ENCODE data around the gene RBMS1. TPM values are rescaled to one million over a fixed set of nuclear protein-coding genes. Genes with fewer than 3 reads are reported as not detected.

Gene RBMS1
- total and polyA plus RNA-seq, 2 donors: 39.8 to 53.7 TPM

DNA sequence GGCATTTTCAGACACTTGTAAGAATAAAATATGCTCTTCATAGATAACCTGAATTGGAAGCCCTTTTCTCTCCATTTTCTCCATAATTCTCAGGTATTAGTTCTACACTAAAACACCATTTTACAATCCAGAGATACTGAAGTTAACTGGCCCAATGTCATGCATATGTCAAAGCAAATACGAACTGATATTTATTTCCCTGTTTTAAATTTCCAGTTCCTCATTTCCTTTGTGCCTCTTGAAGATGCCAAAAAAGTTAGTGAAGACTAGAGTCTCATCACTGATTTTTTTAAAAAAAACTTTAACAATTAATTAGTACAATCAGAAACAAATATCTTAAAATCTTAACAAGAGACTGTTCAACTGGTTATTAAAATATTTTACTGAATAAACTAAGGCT, 240.7 kb downstream of the RBMS1 start:
- no peaks in the 10 kb centered on the region for H3K27me3 ChIP-seq (ENCODE audit: control insufficient read depth in 2 of 2, insufficient read depth in 1 of 2, low read length in 1 of 2)
- no peaks in the 10 kb centered on the region for H3K9me3 ChIP-seq (ENCODE audit: control insufficient read depth in 2 of 2, insufficient read depth in 1 of 2, low read length in 1 of 2)
- H3K27ac ChIP-seq (ENCODE audit: low read depth in 1 of 2, low read length in 1 of 2): no peak overlapping the region
- no peak for DNase-seq (ENCODE audit: low read depth in 6 of 9, low spot score in 9 of 9)
- H3K36me3 ChIP-seq (ENCODE audit: control insufficient read depth in 2 of 2, insufficient read depth in 2 of 2, low read length in 1 of 2): no peaks in the 10 kb centered on the region
- WGBS: 69% methylated on average over 1 of the region's 1 CpG
- no peak overlapping the region for H3K4me3 ChIP-seq (ENCODE audit: low read length in 2 of 2)
- no peaks in the 10 kb centered on the region for H3K4me1 ChIP-seq (ENCODE audit: control insufficient read depth in 2 of 2, insufficient read depth in 2 of 2, low read length in 2 of 2)

DNA sequence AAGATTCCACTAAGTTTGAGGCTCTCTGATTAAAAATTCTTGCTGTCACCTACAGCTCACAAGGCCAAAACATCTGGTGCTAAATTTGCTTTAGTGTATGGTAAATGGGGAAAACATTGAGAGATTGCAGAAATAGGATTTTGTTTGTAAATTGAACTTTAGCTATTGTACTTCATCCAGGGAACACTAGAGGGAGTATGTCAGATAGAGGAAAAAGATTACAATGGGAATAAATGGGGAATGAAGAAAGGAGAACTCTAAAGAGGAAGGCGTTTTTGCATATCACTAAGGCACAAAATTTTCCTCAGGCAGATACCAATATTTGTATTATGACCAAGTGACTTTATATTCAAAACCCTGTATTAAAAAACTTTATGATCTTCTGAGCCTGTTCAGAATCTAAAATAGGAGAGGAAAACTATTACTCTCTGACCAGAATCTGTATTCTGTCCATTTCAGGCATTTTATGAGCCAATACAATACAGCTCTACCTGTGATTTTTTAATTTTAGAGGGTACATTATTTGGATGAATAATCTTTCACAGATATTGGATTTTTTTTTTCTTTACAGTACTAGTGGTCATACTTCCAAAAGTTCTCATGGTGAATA, 241.2 kb downstream of the RBMS1 start:
- 9% methylated on average over 1 of the region's 1 CpG for WGBS
- peaks cover 0 to 3% of the 10 kb centered on the region in 2 donors for H3K4me1 ChIP-seq (ENCODE audit: control insufficient read depth in 2 of 2, insufficient read depth in 2 of 2, low read length in 2 of 2)
- no peaks in the 10 kb centered on the region for H3K36me3 ChIP-seq (ENCODE audit: control insufficient read depth in 2 of 2, insufficient read depth in 2 of 2, low read length in 1 of 2)
- H3K4me3 ChIP-seq (ENCODE audit: low read length in 2 of 2): no peak overlapping the region
- no peaks in the 10 kb centered on the region for H3K9me3 ChIP-seq (ENCODE audit: control insufficient read depth in 2 of 2, insufficient read depth in 1 of 2, low read length in 1 of 2)
- H3K27me3 ChIP-seq (ENCODE audit: control insufficient read depth in 2 of 2, insufficient read depth in 1 of 2, low read length in 1 of 2): no peaks in the 10 kb centered on the region
- no peak overlapping the region for H3K27ac ChIP-seq (ENCODE audit: low read depth in 1 of 2, low read length in 1 of 2)
- peak in 2 of 9 donors; percentile 18 to 43 for DNase-seq (ENCODE audit: low read depth in 6 of 9, low spot score in 9 of 9)

- no peaks in the 10 kb centered on the region for H3K27me3 ChIP-seq (ENCODE audit: control insufficient read depth in 2 of 2, insufficient read depth in 1 of 2, low read length in 1 of 2)
- DNase-seq (ENCODE audit: low read depth in 6 of 9, low spot score in 9 of 9): no peak
- no peaks in the 10 kb centered on the region for H3K36me3 ChIP-seq (ENCODE audit: control insufficient read depth in 2 of 2, insufficient read depth in 2 of 2, low read length in 1 of 2)
- no peaks in the 10 kb centered on the region for H3K9me3 ChIP-seq (ENCODE audit: control insufficient read depth in 2 of 2, insufficient read depth in 1 of 2, low read length in 1 of 2)
- H3K27ac ChIP-seq (ENCODE audit: low read depth in 1 of 2, low read length in 1 of 2): no peak overlapping the region
- peaks cover 0 to 3% of the 10 kb centered on the region in 2 donors for H3K4me1 ChIP-seq (ENCODE audit: control insufficient read depth in 2 of 2, insufficient read depth in 2 of 2, low read length in 2 of 2)
- H3K4me3 ChIP-seq (ENCODE audit: low read length in 2 of 2): no peak overlapping the region
Measured at GRCh38 chr2:160251569-160251968, 242.0 kb downstream of the RBMS1 start.

DNA sequence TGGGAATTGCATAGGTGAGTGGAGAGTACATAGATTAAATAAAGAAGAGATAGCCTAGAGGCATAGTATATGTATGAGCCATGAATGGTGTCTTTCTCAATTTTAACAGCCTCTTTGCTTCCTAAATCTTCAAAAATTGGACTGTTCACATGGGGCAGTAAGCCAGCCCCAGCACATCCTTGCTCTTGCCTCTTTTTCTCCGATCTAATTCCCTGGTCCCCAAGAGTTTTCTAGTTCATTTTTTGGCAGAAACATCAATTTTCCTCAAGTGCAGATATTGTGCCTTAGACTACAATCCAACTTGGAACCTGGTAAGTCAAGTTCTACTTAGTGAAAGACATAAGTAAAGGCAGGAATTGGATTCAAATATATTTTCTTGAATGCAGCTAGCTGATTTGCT, 243.7 kb downstream of the RBMS1 start:
- DNase-seq (ENCODE audit: low read depth in 6 of 9, low spot score in 9 of 9): no peak
- H3K27me3 ChIP-seq (ENCODE audit: control insufficient read depth in 2 of 2, insufficient read depth in 1 of 2, low read length in 1 of 2): no peaks in the 10 kb centered on the region
- no peaks in the 10 kb centered on the region for H3K36me3 ChIP-seq (ENCODE audit: control insufficient read depth in 2 of 2, insufficient read depth in 2 of 2, low read length in 1 of 2)
- H3K27ac ChIP-seq (ENCODE audit: low read depth in 1 of 2, low read length in 1 of 2): no peak overlapping the region
- no peaks in the 10 kb centered on the region for H3K9me3 ChIP-seq (ENCODE audit: control insufficient read depth in 2 of 2, insufficient read depth in 1 of 2, low read length in 1 of 2)
- H3K4me3 ChIP-seq (ENCODE audit: low read length in 2 of 2): no peak overlapping the region
- WGBS: 95% methylated on average over 1 of the region's 1 CpG
- H3K4me1 ChIP-seq (ENCODE audit: control insufficient read depth in 2 of 2, insufficient read depth in 2 of 2, low read length in 2 of 2): peaks cover 0 to 3% of the 10 kb centered on the region in 2 donors

DNA sequence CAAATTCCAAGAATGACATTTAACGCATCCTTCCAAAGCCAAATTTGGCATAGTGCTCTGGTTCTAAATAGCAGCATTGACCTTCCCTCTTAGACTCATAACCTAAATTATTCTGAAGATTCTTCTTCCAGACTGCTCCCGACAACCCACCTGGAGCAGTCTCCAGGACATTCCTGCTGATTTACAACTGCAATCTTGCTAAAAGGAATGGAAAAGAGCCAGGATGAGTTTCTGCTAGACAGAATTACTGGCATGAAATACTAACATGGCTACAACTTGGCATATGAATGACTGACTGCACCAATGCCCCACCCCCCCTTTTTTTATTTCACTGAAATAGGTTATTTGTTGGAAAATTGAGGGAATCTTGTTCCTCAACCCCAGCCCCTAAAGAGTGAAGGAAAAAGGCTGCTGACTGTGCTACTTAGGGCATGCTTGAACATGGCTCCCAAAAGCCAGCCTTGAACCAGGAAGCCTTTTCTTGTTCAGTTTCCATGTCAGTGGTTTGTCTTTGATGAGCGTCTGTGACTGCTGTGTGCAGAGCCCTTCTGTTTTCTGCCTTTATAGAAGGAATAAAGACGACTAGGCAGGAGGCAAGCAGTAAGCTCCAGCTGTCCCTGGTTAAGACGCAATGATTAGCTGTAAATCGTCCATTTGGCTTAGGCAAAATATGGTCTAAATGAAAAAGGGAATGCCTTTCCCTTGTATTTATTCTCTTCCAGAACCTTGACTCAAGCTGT, 246.1 kb downstream of the RBMS1 start:
- 88% methylated on average over 6 of the region's 6 CpGs for WGBS
- peak in 1 of 9 donors; percentile 16 for DNase-seq (ENCODE audit: low read depth in 6 of 9, low spot score in 9 of 9)
- Histone ChIP-seq H3K27ac (ENCODE audit: low read depth in 1 of 2, low read length in 1 of 2) (no peak overlapping the region), H3K9me3 (ENCODE audit: control insufficient read depth in 2 of 2, insufficient read depth in 1 of 2, low read length in 1 of 2) (no peaks in the 10 kb centered on the region), H3K4me3 (ENCODE audit: low read length in 2 of 2) (no peak overlapping the region), H3K36me3 (ENCODE audit: control insufficient read depth in 2 of 2, insufficient read depth in 2 of 2, low read length in 1 of 2) (no peaks in the 10 kb centered on the region), H3K4me1 (ENCODE audit: control insufficient read depth in 2 of 2, insufficient read depth in 2 of 2, low read length in 2 of 2) (peaks cover 0 to 3% of the 10 kb centered on the region in 2 donors), H3K27me3 (ENCODE audit: control insufficient read depth in 2 of 2, insufficient read depth in 1 of 2, low read length in 1 of 2) (no peaks in the 10 kb centered on the region)

GRCh38 chr2:160246356-160246755, 247.3 kb downstream of the RBMS1 start:
- no peak for DNase-seq (ENCODE audit: low read depth in 6 of 9, low spot score in 9 of 9)
- Histone ChIP-seq H3K27me3 (ENCODE audit: control insufficient read depth in 2 of 2, insufficient read depth in 1 of 2, low read length in 1 of 2) (no peaks in the 10 kb centered on the region), H3K9me3 (ENCODE audit: control insufficient read depth in 2 of 2, insufficient read depth in 1 of 2, low read length in 1 of 2) (no peaks in the 10 kb centered on the region), H3K36me3 (ENCODE audit: control insufficient read depth in 2 of 2, insufficient read depth in 2 of 2, low read length in 1 of 2) (no peaks in the 10 kb centered on the region), H3K27ac (ENCODE audit: low read depth in 1 of 2, low read length in 1 of 2) (no peak overlapping the region), H3K4me3 (ENCODE audit: low read length in 2 of 2) (no peak overlapping the region), H3K4me1 (ENCODE audit: control insufficient read depth in 2 of 2, insufficient read depth in 2 of 2, low read length in 2 of 2) (peaks cover 0 to 3% of the 10 kb centered on the region in 2 donors)
- 93% methylated on average over 2 of the region's 2 CpGs for WGBS

- no peak for DNase-seq (ENCODE audit: low read depth in 6 of 9, low spot score in 9 of 9)
- Histone ChIP-seq H3K36me3 (ENCODE audit: control insufficient read depth in 2 of 2, insufficient read depth in 2 of 2, low read length in 1 of 2) (no peaks in the 10 kb centered on the region), H3K4me3 (ENCODE audit: low read length in 2 of 2) (no peak overlapping the region), H3K27ac (ENCODE audit: low read depth in 1 of 2, low read length in 1 of 2) (no peak overlapping the region), H3K9me3 (ENCODE audit: control insufficient read depth in 2 of 2, insufficient read depth in 1 of 2, low read length in 1 of 2) (no peaks in the 10 kb centered on the region), H3K4me1 (ENCODE audit: control insufficient read depth in 2 of 2, insufficient read depth in 2 of 2, low read length in 2 of 2) (peaks cover 0 to 3% of the 10 kb centered on the region in 2 donors), H3K27me3 (ENCODE audit: control insufficient read depth in 2 of 2, insufficient read depth in 1 of 2, low read length in 1 of 2) (no peaks in the 10 kb centered on the region)
- WGBS: 98% methylated on average over 5 of the region's 5 CpGs
Measured at GRCh38 chr2:160245614-160246155, 247.9 kb downstream of the RBMS1 start.

- H3K27ac ChIP-seq (ENCODE audit: low read depth in 1 of 2, low read length in 1 of 2): no peak overlapping the region
- DNase-seq (ENCODE audit: low read depth in 6 of 9, low spot score in 9 of 9): no peak
- H3K4me3 ChIP-seq (ENCODE audit: low read length in 2 of 2): no peak overlapping the region
- no peaks in the 10 kb centered on the region for H3K27me3 ChIP-seq (ENCODE audit: control insufficient read depth in 2 of 2, insufficient read depth in 1 of 2, low read length in 1 of 2)
- WGBS: 91% methylated on average over 3 of the region's 3 CpGs
- H3K36me3 ChIP-seq (ENCODE audit: control insufficient read depth in 2 of 2, insufficient read depth in 2 of 2, low read length in 1 of 2): no peaks in the 10 kb centered on the region
- no peaks in the 10 kb centered on the region for H3K9me3 ChIP-seq (ENCODE audit: control insufficient read depth in 2 of 2, insufficient read depth in 1 of 2, low read length in 1 of 2)
- H3K4me1 ChIP-seq (ENCODE audit: control insufficient read depth in 2 of 2, insufficient read depth in 2 of 2, low read length in 2 of 2): peaks cover 0 to 3% of the 10 kb centered on the region in 2 donors
Measured at GRCh38 chr2:160242893-160243564, 250.6 kb downstream of the RBMS1 start.

All from thymus (tissue), 11 donors.